GM12801 (cell line): ENCODE measurements around the gene MATN1.

Experiments
- CTCF ChIP-seq: IDR thresholded peaks from one replicate; pipeline ENCODE4 v1.5.1; 2011; ENCODE audit warnings: control low read depth; ENCODE audit not compliant: insufficient read length; ENCODE audit errors: extremely low read depth

Gene MATN1

GRCh38 chr1:30666756-30667273 lies 56.6 kb downstream of the MATN1 start:
- TF ChIP-seq CTCF = no peak

GRCh38 chr1:30665216-30666010 lies 58.0 kb downstream of the MATN1 start:
- TF ChIP-seq CTCF = no peak

GRCh38 chr1:30664103-30664755 lies 59.2 kb downstream of the MATN1 start:
- no peak for TF ChIP-seq CTCF

- no peak for TF ChIP-seq CTCF
Measured at GRCh38 chr1:30663596-30664091, 59.7 kb downstream of the MATN1 start.

GRCh38 chr1:30662291-30662840 lies 61.0 kb downstream of the MATN1 start:
- no peak for TF ChIP-seq CTCF

GRCh38 chr1:30661311-30661710 lies 62.1 kb downstream of the MATN1 start:
- TF ChIP-seq CTCF = no peak
